ENCODE results near the gene PER1. TPM values are rescaled to one million over a fixed set of nuclear protein-coding genes. Genes with fewer than 3 reads are reported as not detected.
"Not testable (repeated sequence)": the region's sequence is repeated elsewhere in the genome, so short reads cannot be mapped to it uniquely, and the experiment has no call there.

PER1 gene
- total RNA-seq, 1 donor from 2014 or later = 30.0 TPM

- DNase-seq (ENCODE audit: low spot score) = no peak
- no peak for TF ChIP-seq CTCF (IDR thresholded peaks at IDR 0.05; ENCODE audit: unreplicated experiment)
- H3K4me1 Mint-ChIP-seq (ENCODE audit: unreplicated experiment) = peaks cover 12% of the 10 kb centered on the region
- H3K4me3 Mint-ChIP-seq (ENCODE audit: unreplicated experiment) = no peak overlapping the region
- H3K9me3 Mint-ChIP-seq (ENCODE audit: unreplicated experiment) = no peaks in the 10 kb centered on the region
- H3K27ac Mint-ChIP-seq (ENCODE audit: unreplicated experiment) = no peak overlapping the region
- H3K36me3 Mint-ChIP-seq (ENCODE audit: low read depth, unreplicated experiment) = peaks cover 4% of the 10 kb centered on the region
- peaks cover 20% of the 10 kb centered on the region for H3K27me3 Mint-ChIP-seq (ENCODE audit: unreplicated experiment)
These were observed 43.1 kb downstream of the PER1 start for GRCh38 chr17:8108972-8109660.

GRCh38 chr17:8106980-8107379 is 45.2 kb downstream of the PER1 start:
- not testable (repeated sequence) for DNase-seq (ENCODE audit: low spot score); H3K36me3 Mint-ChIP-seq (ENCODE audit: low read depth, unreplicated experiment); H3K9me3 Mint-ChIP-seq (ENCODE audit: unreplicated experiment); H3K4me3 Mint-ChIP-seq (ENCODE audit: unreplicated experiment); H3K27ac Mint-ChIP-seq (ENCODE audit: unreplicated experiment)
- H3K4me1 Mint-ChIP-seq (ENCODE audit: unreplicated experiment) = peaks cover 12% of the 10 kb centered on the region
- H3K27me3 Mint-ChIP-seq (ENCODE audit: unreplicated experiment) = peaks cover 21% of the 10 kb centered on the region

- Mint-ChIP-seq H3K27ac (ENCODE audit: unreplicated experiment) (no peak overlapping the region), H3K4me3 (ENCODE audit: unreplicated experiment) (no peak overlapping the region), H3K9me3 (ENCODE audit: unreplicated experiment) (no peaks in the 10 kb centered on the region), H3K36me3 (ENCODE audit: low read depth, unreplicated experiment) (peaks cover 4% of the 10 kb centered on the region), H3K27me3 (ENCODE audit: unreplicated experiment) (peaks cover 21% of the 10 kb centered on the region), H3K4me1 (ENCODE audit: unreplicated experiment) (peaks cover 11% of the 10 kb centered on the region)
- no peak for DNase-seq (ENCODE audit: low spot score)
- TF ChIP-seq CTCF (IDR thresholded peaks at IDR 0.05; ENCODE audit: unreplicated experiment) = no peak
These were observed 46.2 kb downstream of the PER1 start for GRCh38 chr17:8105957-8106398.

- peak overlapping the region; percentile 3 for H3K27ac Mint-ChIP-seq (ENCODE audit: unreplicated experiment)
- TF ChIP-seq CTCF (IDR thresholded peaks at IDR 0.05; ENCODE audit: unreplicated experiment) = no peak
- no peak overlapping the region for H3K4me3 Mint-ChIP-seq (ENCODE audit: unreplicated experiment)
- H3K4me1 Mint-ChIP-seq (ENCODE audit: unreplicated experiment) = peaks cover 6% of the 10 kb centered on the region
- peaks cover 4% of the 10 kb centered on the region for H3K36me3 Mint-ChIP-seq (ENCODE audit: low read depth, unreplicated experiment)
- no peak for DNase-seq (ENCODE audit: low spot score)
- H3K9me3 Mint-ChIP-seq (ENCODE audit: unreplicated experiment) = no peaks in the 10 kb centered on the region
- peaks cover 17% of the 10 kb centered on the region for H3K27me3 Mint-ChIP-seq (ENCODE audit: unreplicated experiment)
These were observed 47.3 kb downstream of the PER1 start for GRCh38 chr17:8104911-8105310.

DNA sequence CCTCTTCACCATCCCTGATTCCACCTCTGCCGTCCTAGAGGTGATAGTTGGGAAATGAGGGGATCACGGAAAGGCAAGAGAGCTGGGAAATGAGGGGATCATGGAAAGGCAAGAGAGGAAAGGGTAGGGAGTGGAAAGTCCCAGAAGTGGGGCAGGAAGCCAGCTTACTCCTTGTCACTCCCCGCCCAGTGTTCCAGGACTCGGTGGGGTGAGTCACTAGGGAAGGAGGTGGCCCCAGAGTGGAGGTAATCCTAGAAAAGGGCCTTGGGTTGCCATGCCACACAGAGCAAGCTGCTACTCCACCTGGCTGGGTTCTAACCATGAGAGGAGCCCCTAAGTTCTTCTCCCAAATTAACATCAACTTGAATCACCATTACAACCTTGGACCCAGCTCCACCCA is 48.7 kb downstream of the PER1 start:
- Mint-ChIP-seq H3K4me1 (ENCODE audit: unreplicated experiment) (peaks cover 6% of the 10 kb centered on the region), H3K36me3 (ENCODE audit: low read depth, unreplicated experiment) (peaks cover 4% of the 10 kb centered on the region), H3K9me3 (ENCODE audit: unreplicated experiment) (no peaks in the 10 kb centered on the region), H3K27ac (ENCODE audit: unreplicated experiment) (no peak overlapping the region), H3K4me3 (ENCODE audit: unreplicated experiment) (no peak overlapping the region), H3K27me3 (ENCODE audit: unreplicated experiment) (peaks cover 15% of the 10 kb centered on the region)
- no peak for DNase-seq (ENCODE audit: low spot score)
- no peak for TF ChIP-seq CTCF (IDR thresholded peaks at IDR 0.05; ENCODE audit: unreplicated experiment)
